NCI-H82 treated with DMSO at 0.1 percent for 48 hours (cell line): ENCODE measurements around the gene ZNF775.

Source experiments
- DNase-seq: peaks from one replicate; lab custom pipeline; 2025; ENCODE audit not compliant: unreplicated experiment; lab: John Stamatoyannopoulos, UW

The ZNF775 gene

DNA sequence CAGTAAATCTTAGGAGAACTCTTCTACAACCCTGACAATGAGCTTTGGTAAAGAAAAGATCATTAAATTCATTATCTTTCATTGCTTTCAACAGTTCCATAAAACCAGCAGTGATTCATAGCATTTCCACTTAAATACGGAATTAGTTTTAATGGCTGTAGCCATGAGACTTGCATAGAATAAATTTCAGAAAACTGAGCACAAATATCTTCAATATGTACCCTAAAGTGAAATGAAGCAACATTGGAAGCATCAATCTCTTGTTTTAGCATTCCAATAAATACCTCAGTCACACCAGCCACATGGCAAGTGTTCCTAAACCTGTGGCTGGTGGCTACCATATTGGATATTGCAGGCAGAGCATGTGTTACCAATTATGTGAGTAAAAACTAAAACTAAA is 34.1 kb upstream of the ZNF775 start:
- DNase-seq, result no peak

DNA sequence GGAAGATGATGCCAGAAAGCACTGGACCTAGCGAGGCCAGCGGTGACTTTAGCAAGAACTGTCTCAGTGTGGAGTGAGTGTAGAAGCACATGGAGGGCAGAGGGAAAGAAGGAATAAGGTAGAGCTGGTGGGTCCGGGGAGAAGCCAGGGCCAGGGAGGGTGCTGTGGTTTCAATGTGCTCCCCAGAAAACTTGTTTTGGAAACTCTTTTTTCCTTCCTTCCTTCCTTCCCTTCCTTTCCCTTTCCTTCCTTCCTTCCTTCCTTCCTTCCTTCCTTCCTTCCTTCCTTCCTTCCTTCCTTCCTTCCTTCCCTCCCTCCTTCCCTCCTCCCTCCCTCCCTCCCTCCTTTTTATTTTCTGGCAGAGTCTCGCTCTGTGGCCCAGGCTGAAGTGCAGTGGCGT is 32.2 kb upstream of the ZNF775 start:
- no peak for DNase-seq

GRCh38 chr7:150351587-150352194 is 27.4 kb upstream of the ZNF775 start:
- DNase-seq, result no peak

DNA sequence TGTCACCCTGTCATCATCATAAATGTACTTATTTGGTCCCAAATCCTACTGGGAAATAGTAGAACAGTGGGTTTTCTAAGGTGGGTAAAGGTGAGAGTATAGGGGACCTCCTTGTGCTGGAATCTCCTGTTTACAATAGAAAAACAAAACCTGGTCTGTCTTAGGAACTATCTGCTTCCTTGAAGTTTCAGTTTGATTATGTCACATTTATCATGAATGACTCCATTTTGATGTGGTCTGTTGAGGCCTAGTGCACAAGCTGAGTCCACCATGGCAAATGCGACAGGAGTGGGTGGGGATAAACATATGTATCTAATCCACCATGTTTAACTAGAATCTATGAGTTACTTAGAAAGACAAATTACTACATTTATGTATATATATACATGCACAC is 23.5 kb upstream of the ZNF775 start:
- no peak for DNase-seq

GRCh38 chr7:150356265-150356897 is 22.7 kb upstream of the ZNF775 start:
- DNase-seq, result peak; percentile 73

DNA sequence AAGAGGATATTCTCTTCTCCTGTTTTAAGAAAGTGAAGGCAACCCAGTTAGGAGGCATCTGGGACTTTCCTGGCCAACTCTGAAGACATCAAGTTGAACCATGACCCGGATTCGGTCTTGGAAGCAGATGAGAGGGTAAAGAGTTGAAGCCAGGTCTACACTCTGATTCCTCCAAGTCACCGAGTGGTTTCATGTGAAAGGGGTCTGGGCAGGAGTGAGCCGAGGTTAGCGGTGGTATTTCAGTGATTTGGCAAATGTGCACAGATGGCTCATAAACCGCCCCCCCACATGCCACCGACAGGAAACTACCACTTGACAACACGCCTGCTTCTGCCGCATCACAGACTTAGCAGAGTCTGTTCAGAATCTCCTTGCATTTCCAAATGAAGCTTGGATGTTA is 21.9 kb upstream of the ZNF775 start:
- peak; percentile 84 for DNase-seq

DNA sequence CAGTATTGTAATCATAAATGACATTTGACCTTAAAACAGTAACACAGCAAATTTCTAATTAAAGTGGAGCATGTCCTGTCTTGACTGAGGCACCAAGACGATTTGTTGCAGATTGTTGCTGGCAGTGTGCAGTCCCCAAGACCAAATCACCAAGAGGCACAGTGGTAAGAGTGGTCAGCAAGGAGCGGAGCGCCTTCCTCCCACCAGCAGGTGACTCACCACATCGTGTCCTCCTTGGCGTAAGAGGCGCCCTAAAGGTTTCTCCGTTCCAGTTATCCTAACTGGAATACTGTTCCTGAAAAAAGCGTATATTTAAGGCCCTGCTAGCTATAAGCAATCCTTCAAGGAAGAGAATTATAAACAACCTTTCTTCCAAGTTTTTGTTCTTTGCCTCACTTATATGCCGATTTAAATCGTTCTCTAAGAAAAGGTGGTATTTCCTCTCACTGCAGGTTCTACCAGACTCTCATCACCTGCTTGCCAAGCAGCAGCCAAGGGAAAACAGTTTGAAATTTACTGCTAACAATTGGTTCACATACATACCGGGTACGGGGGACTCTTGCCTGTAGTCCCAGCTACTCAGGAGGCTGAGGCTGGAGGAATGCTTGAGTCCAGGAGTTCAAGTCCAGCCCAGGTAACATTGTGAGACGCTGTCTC is 21.2 kb upstream of the ZNF775 start:
- DNase-seq, result no peak

- no peak for DNase-seq
These were observed 20.7 kb upstream of the ZNF775 start for GRCh38 chr7:150358433-150358832.

DNA sequence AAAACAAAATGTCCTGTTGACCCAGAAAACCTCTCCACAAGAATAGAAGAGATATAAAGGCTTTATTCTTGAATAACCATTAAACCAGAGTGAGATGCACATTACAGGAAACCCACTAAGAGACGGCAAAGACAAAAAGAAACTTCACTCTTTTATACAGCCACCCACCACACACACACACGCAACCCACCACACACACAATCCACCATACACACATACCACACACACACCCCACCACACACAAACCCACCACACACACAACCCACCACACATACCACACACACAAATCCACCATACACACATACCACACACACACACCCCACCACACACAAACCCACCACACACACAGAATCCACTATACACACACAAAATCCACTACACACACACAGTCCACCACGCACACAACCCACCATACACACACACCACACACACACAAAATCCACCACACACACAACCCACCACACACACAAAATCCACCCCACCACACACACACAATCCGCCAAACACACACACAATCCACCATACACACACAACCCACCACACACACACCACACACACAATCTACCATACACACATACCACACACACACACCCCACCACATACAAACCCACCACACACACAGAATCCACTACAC is 20.0 kb upstream of the ZNF775 start:
- DNase-seq, result no peak

- DNase-seq, result no peak
These were observed 19.3 kb upstream of the ZNF775 start for GRCh38 chr7:150359622-150360362.

GRCh38 chr7:150360363-150361058 is 18.6 kb upstream of the ZNF775 start:
- DNase-seq, result no peak

GRCh38 chr7:150361402-150361801 is 17.7 kb upstream of the ZNF775 start:
- DNase-seq, result no peak

DNA sequence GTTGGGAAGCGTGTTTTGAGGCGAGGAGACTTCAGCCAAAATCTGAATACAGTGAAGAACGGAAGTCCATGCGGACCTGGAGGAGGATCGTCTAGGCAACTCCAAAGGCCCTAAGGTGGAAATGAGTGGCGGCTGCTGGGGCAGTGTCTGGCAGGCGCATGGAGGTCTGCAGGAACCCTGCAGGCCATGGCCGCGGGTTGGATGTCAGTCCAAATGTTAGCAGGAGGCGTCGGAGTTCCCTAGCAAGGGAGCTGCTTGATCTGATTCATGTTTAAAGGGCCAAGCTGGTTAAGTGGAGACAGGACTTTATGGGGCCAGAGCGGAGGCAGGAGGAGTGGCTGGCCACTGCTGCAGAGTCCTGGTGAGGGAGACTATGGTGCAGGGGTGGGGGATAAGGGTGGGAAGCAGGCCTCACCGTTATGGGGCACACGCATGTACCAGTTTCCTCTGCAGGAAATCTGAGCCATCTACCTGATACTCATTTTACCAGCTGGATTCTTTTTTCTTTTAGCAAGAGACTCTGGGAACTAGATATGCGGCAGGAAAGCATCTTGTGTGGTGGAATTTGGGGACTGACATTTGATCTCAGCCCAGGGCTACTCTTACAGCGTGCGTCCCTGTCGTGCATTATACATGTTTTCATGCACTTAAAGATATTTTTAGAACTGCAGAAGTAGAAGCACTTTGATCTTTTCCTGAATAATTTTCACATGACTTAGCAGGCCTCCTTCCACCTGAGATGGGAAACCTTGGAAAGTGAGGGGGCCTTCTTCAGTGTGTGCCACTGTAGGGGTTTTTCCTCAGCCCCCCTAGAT is 17.1 kb upstream of the ZNF775 start:
- no peak for DNase-seq

- no peak for DNase-seq
These were observed 15.8 kb upstream of the ZNF775 start for GRCh38 chr7:150363370-150363769.

- DNase-seq, result no peak
These were observed 15.3 kb upstream of the ZNF775 start for GRCh38 chr7:150363872-150364271.

DNA sequence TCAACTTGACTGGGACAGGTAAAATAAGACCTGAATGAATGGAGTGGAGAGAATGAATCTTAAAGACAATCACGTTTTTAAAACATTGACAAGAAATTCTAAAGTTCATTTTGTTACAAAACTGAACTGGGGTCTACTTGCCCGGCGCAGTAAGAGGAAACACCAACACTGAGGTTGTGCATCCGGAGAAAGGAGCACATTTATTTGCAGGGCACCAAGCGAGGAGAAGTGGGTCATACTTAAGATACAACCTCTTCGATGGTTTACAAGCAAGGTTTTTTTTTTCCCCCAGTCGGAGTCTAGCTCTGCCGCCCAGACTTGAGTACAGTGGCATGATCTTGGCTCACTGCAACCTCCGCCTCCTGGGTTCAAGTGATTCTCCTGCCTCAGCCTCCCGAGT is 13.9 kb upstream of the ZNF775 start:
- no peak for DNase-seq

DNA sequence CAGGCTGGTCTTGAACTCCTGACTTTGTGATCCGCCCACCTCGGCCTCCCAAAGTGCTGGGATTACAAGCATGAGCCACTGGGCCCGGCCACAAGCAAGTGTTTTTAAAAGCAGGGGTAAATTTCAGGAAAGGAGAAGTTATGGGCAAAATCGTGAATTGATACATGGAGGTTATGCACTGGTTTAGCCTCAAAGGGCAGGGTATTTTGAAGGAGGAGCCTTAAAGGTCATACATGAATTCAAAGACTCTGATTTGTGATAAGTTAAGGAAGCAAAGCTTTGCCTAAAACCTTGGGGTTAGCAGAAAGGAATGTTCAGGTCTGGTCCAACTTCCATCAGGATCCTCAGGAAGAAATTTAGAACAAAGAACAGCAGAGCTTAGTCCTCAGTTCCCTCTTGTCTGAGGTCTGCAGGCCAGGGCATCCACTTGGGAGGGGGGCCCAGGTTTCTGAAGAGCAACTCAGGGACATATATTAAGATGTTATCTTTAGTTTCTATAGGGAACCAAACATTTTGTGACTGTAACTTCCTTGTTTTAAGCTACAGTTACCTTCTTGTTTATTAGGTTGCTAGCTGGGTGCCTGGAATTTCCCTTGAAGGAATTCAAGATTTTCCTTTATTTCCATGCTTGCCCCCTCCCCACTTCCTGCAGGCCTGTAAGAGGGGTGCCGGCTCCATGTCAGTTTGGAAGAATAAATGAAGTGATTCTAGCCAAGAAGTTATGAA is 13.3 kb upstream of the ZNF775 start:
- DNase-seq, result no peak

- peak; percentile 31 for DNase-seq
These were observed 11.4 kb upstream of the ZNF775 start for GRCh38 chr7:150367677-150368095.
